SK-N-DZ (cell line): ENCODE measurements around the gene REN.

Experiments
- DNase-seq: peaks from one replicate; pipeline ENCODE4 v3.0.0-alpha.2; 2015; ENCODE audit warnings: low spot score

The REN gene

GRCh38 chr1:204191456-204191855 lies 25.3 kb upstream of the REN start:
- no peak for DNase-seq

GRCh38 chr1:204190212-204191211 lies 24.4 kb upstream of the REN start:
- DNase-seq: no peak

GRCh38 chr1:204188959-204189639 lies 23.0 kb upstream of the REN start:
- no peak for DNase-seq

GRCh38 chr1:204186597-204186996 lies 20.5 kb upstream of the REN start:
- no peak for DNase-seq

- no peak for DNase-seq
Observed at GRCh38 chr1:204181116-204181515, 15.0 kb upstream of the REN start.

GRCh38 chr1:204180133-204180532 lies 14.0 kb upstream of the REN start:
- DNase-seq: no peak

GRCh38 chr1:204178487-204179281 lies 12.5 kb upstream of the REN start:
- DNase-seq: no peak

- no peak for DNase-seq
Observed at GRCh38 chr1:204177133-204177532, 11.0 kb upstream of the REN start.

GRCh38 chr1:204176049-204176448 lies 9.9 kb upstream of the REN start:
- no peak for DNase-seq

GRCh38 chr1:204174958-204175357 lies 8.8 kb upstream of the REN start:
- no peak for DNase-seq

GRCh38 chr1:204172404-204173029 lies 6.4 kb upstream of the REN start:
- DNase-seq: no peak

- no peak for DNase-seq
Observed at GRCh38 chr1:204171751-204172178, 5.6 kb upstream of the REN start.

GRCh38 chr1:204170494-204171155 lies 4.5 kb upstream of the REN start:
- no peak for DNase-seq

GRCh38 chr1:204169858-204170257 lies 3.7 kb upstream of the REN start:
- no peak for DNase-seq

- no peak for DNase-seq
Observed at GRCh38 chr1:204167730-204168129, 1.6 kb upstream of the REN start.

GRCh38 chr1:204162494-204163074 lies 3.6 kb downstream of the REN start:
- DNase-seq: peak; percentile 67

- DNase-seq: no peak
Observed at GRCh38 chr1:204161609-204162493, 4.3 kb downstream of the REN start.

GRCh38 chr1:204157962-204158361 lies 8.2 kb downstream of the REN start:
- no peak for DNase-seq

GRCh38 chr1:204155881-204156280 lies 10.3 kb downstream of the REN start:
- no peak for DNase-seq
